PC-3 (cell line): Measurements from ENCODE around the gene MSANTD7. TPM values are rescaled to one million over a fixed set of nuclear protein-coding genes. Genes with fewer than 3 reads are reported as not detected.

Experiments
- ATAC-seq: fragments of 200-7000 bp; cut with Tn5 transposase; 2 replicates; pipeline ENCODE4 v1.9.1; 2020; ENCODE audit warnings: mild to moderate bottlenecking, moderate library complexity
- BruUV-seq: library from RNA; stranded (reverse); fragments of 400-500 nt; replicated peaks from 2 replicates; lab custom pipeline; 2021; lab: Mats Ljungman, UMichigan
- CTCF ChIA-PET: fragments of 300-600 bp; sonication (Branson Sonifier 250); formaldehyde crosslinking; loops from one replicate; lab custom pipeline; 2022; ENCODE audit warnings: antibody characterized with exemption; lab: Charles Lee
- POLR2A ChIA-PET: fragments of 300-600 bp; sonication (Branson Sonifier 250); formaldehyde crosslinking; loops from one replicate; lab custom pipeline; 2022; ENCODE audit warnings: antibody characterized with exemption; ENCODE audit not compliant: unreplicated experiment; lab: Charles Lee
- DNase-seq: peaks from one replicate; pipeline ENCODE4 v3.0.0-alpha.2; 2015
- H2AFZ ChIP-seq: fragments of 300-600 bp; sonication (generic); 2 replicates; pipeline ENCODE4 v1.6.0; 2016; ENCODE audit warnings: antibody characterized with exemption, low read length
- H3F3A ChIP-seq: fragments of 300-600 bp; sonication (generic); one replicate; pipeline ENCODE4 v1.6.0; 2017; ENCODE audit warnings: antibody characterized with exemption, low read length, control low read depth, mild to moderate bottlenecking; ENCODE audit not compliant: unreplicated experiment
- H3K27ac ChIP-seq: fragments of 300-600 bp; sonication (generic); 2 replicates; pipeline ENCODE4 v1.5.1; 2016; ENCODE audit warnings: mild to moderate bottlenecking, low read length
- H3K27me3 ChIP-seq: fragments of 300-600 bp; sonication (generic); 2 replicates; pipeline ENCODE4 v1.6.1; 2016; ENCODE audit warnings: low read length, mixed read lengths
- H3K36me3 ChIP-seq: fragments of 300-600 bp; sonication (generic); 2 replicates; pipeline ENCODE4 v1.6.1; 2016; ENCODE audit warnings: low read depth, mixed run types, low read length, mixed read lengths
- H3K4me1 ChIP-seq: fragments of 300-600 bp; sonication (generic); 2 replicates; pipeline ENCODE4 v1.5.1; 2016; ENCODE audit warnings: low read length; ENCODE audit not compliant: insufficient read depth
- H3K4me2 ChIP-seq: fragments of 300-600 bp; sonication (generic); 2 replicates; pipeline ENCODE4 v1.6.0; 2016; ENCODE audit warnings: low read length
- H3K4me3 ChIP-seq: fragments of 300-600 bp; sonication (generic); 2 replicates; pipeline ENCODE4 v1.5.1; 2016; ENCODE audit warnings: mild to moderate bottlenecking, low read length, mixed read lengths
- H3K79me2 ChIP-seq: fragments of 300-600 bp; sonication (generic); 2 replicates; pipeline ENCODE4 v1.6.1; 2017; ENCODE audit warnings: low read length, mixed read lengths
- H3K9ac ChIP-seq: fragments of 300-600 bp; sonication (generic); 2 replicates; pipeline ENCODE4 v1.6.0; 2016; ENCODE audit warnings: mild to moderate bottlenecking, low read length
- H3K9me2 ChIP-seq: fragments of 300-600 bp; sonication (generic); replicated peaks from 2 replicates; pipeline ENCODE4 v1.6.1; 2016; ENCODE audit warnings: mixed run types, low read length, mixed read lengths
- H3K9me3 ChIP-seq: fragments of 300-600 bp; sonication (generic); 2 replicates; pipeline ENCODE4 v1.6.1; 2016; ENCODE audit warnings: low read length, mixed read lengths
- H4K20me1 ChIP-seq: fragments of 300-600 bp; sonication (generic); 2 replicates; pipeline ENCODE4 v1.6.1; 2016; ENCODE audit warnings: low read length, mixed read lengths
- CTCF ChIP-seq: fragments of 300-600 bp; sonication (generic); conservative IDR thresholded peaks from 2 replicates; pipeline ENCODE4 v1.5.1; 2017; ENCODE audit warnings: antibody characterized with exemption, low read depth, mild to moderate bottlenecking, low read length
- EZH2 ChIP-seq: fragments of 300-600 bp; sonication (generic); IDR thresholded peaks from one replicate; pipeline ENCODE4 v1.6.1; 2017; ENCODE audit warnings: antibody characterized with exemption, mild to moderate bottlenecking, low read length; ENCODE audit not compliant: unreplicated experiment
- EZH2phosphoT487 ChIP-seq: fragments of 300-600 bp; sonication (generic); IDR thresholded peaks from 2 replicates; pipeline ENCODE4 v1.6.1; 2018; ENCODE audit warnings: mild to moderate bottlenecking, antibody characterized with exemption, low read length, borderline replicate concordance
- intact Hi-C: fragments of 100-400 bp; cut with micrococcal nuclease; formaldehyde crosslinking; loops from 2 replicates; pipeline ENCODE4 v1.9.0; 2023
- total RNA-seq: library from RNA; depleted of rRNA; stranded (reverse); fragments of >200 nt; gene quantifications from 2 replicates; pipeline ENCODE4 v1.2.3, GENCODE V29; 2014

Gene MSANTD7
- total RNA-seq, 1 experiment from 2014 or later = 10.7 TPM

- Histone ChIP-seq H4K20me1 (peaks cover 10% of the 10 kb centered on the region; the same call in 1 of the 2 replicates), H3K27me3 (no peaks in the 10 kb centered on the region), H3K79me2 (peaks cover 77% of the 10 kb centered on the region), H3K9me3 (no peaks in the 10 kb centered on the region), H3K9ac (peak overlapping the region; percentile 90), H2AFZ (no peak overlapping the region), H3K27ac (no peak overlapping the region), H3K4me3 (peak overlapping the region; percentile 86), H3K4me1 (peaks cover 15% of the 10 kb centered on the region), H3F3A (no peaks in the 10 kb centered on the region), H3K36me3 (no peaks in the 10 kb centered on the region), H3K9me2 (no peaks in the 10 kb centered on the region), H3K4me2 (peak overlapping the region; percentile 94)
- no peak for ATAC-seq
- TF ChIP-seq EZH2phosphoT487 (no peak), CTCF (no peak), EZH2 (no peak)
- ChIA-PET POLR2A (no interaction called here), CTCF (no interaction called here)
- intact Hi-C loops = loop anchor here (5.0 kb wide), 1 partner anchor 72 kb away; the partner anchor contains the start of gene DCLRE1C
- DNase-seq = no peak
- BruUV-seq = no TSS peak
Observed at GRCh38 chr10:14879928-14880193, 41.8 kb downstream of the MSANTD7 start.

GRCh38 chr10:14880229-14880628 is 42.1 kb downstream of the MSANTD7 start:
- POLR2A ChIA-PET = no interaction called here
- H2AFZ ChIP-seq = no peak overlapping the region
- peaks cover 10% of the 10 kb centered on the region; the same call in 1 of the 2 replicates for H4K20me1 ChIP-seq
- no peaks in the 10 kb centered on the region for H3K9me2 ChIP-seq
- ATAC-seq (no peak), DNase-seq (peak; percentile 18)
- TF ChIP-seq EZH2 (no peak), CTCF (no peak), EZH2phosphoT487 (no peak)
- no peaks in the 10 kb centered on the region for H3K9me3 ChIP-seq
- H3K4me2 ChIP-seq = peak overlapping the region; percentile 94
- TSS peak; percentile 46 for BruUV-seq
- H3K4me3 ChIP-seq = peak overlapping the region; percentile 86
- CTCF ChIA-PET = no interaction called here
- intact Hi-C loops = loop anchor here (5.0 kb wide), 1 partner anchor 72 kb away; the partner anchor contains the start of gene DCLRE1C
- peak overlapping the region; percentile 90 for H3K9ac ChIP-seq
- H3K4me1 ChIP-seq = peaks cover 15% of the 10 kb centered on the region
- H3K27me3 ChIP-seq = no peaks in the 10 kb centered on the region
- no peak overlapping the region for H3K27ac ChIP-seq
- H3F3A ChIP-seq = no peaks in the 10 kb centered on the region
- H3K79me2 ChIP-seq = peaks cover 81% of the 10 kb centered on the region
- no peaks in the 10 kb centered on the region for H3K36me3 ChIP-seq

- Histone ChIP-seq H3K9ac (no peak overlapping the region), H3K9me2 (no peaks in the 10 kb centered on the region), H2AFZ (no peak overlapping the region), H3K4me1 (peaks cover 8% of the 10 kb centered on the region), H3K79me2 (peaks cover 90% of the 10 kb centered on the region), H3K27me3 (no peaks in the 10 kb centered on the region), H3K4me2 (no peak overlapping the region), H4K20me1 (peaks cover 10% of the 10 kb centered on the region; the same call in 1 of the 2 replicates), H3F3A (no peaks in the 10 kb centered on the region), H3K36me3 (no peaks in the 10 kb centered on the region), H3K27ac (no peak overlapping the region), H3K9me3 (no peaks in the 10 kb centered on the region), H3K4me3 (no peak overlapping the region)
- TF ChIP-seq CTCF (no peak), EZH2 (no peak), EZH2phosphoT487 (no peak)
- POLR2A ChIA-PET = no interaction called here
- no peak for DNase-seq
- BruUV-seq = no TSS peak
- intact Hi-C loops = loop anchor here (5.0 kb wide), 1 partner anchor 68 kb away; the partner anchor contains the start of gene DCLRE1C
- no peak for ATAC-seq
- CTCF ChIA-PET = no interaction called here
Observed at GRCh38 chr10:14884082-14884481, 46.0 kb downstream of the MSANTD7 start.
